ENCODE results near the gene PRDM1. TPM values are rescaled to one million over a fixed set of nuclear protein-coding genes. Genes with fewer than 3 reads are reported as not detected.

Gene PRDM1
- total and polyA plus RNA-seq, 5 donors from 2014 or later = 48.6 to 327 (median 70.0) TPM

- H3K4me1 ChIP-seq (ENCODE audit: control insufficient read depth, insufficient read depth, low read length, poor library complexity, severe bottlenecking) = peaks cover 6% of the 10 kb centered on the region
- no peak for ATAC-seq (ENCODE audit: low read depth in 2 of 2)
- H3K4me3 ChIP-seq (ENCODE audit: low read depth, low read length) = no peak overlapping the region
- H3K4me3 Mint-ChIP-seq = no peak overlapping the region
- DNase-seq = no peak
- H3K9me3 ChIP-seq (ENCODE audit: control insufficient read depth in 2 of 2, low read length in 2 of 2) = no peaks in the 10 kb centered on the region
- no peaks in the 10 kb centered on the region for H3K36me3 ChIP-seq (ENCODE audit: control insufficient read depth, insufficient read depth, low read length)
- H3K4me1 Mint-ChIP-seq = peaks cover 8 to 10% (median 9%) of the 10 kb centered on the region in 4 donors
- H3K9me3 Mint-ChIP-seq = peaks cover 0 to 7% (median 1%) of the 10 kb centered on the region in 7 donors
- H3K27ac Mint-ChIP-seq = peak overlapping the region in 1 of 3 donors; percentile 69
- H3K27me3 ChIP-seq (ENCODE audit: control insufficient read depth, insufficient read depth, low read length) = no peaks in the 10 kb centered on the region
- H3K27me3 Mint-ChIP-seq = no peaks in the 10 kb centered on the region
- no peaks in the 10 kb centered on the region for H3K36me3 Mint-ChIP-seq
- H3K27ac ChIP-seq (ENCODE audit: insufficient read depth, low read length, poor library complexity, severe bottlenecking) = no peak overlapping the region
Observed at GRCh38 chr6:106154326-106154725, 68.2 kb downstream of the PRDM1 start.

GRCh38 chr6:106155219-106155830 lies 69.2 kb downstream of the PRDM1 start:
- H3K36me3 Mint-ChIP-seq = no peaks in the 10 kb centered on the region
- no peaks in the 10 kb centered on the region for H3K27me3 Mint-ChIP-seq
- Histone ChIP-seq H3K4me3 (ENCODE audit: low read depth, low read length) (no peak overlapping the region), H3K4me1 (ENCODE audit: control insufficient read depth, insufficient read depth, low read length, poor library complexity, severe bottlenecking) (no peaks in the 10 kb centered on the region), H3K27ac (ENCODE audit: insufficient read depth, low read length, poor library complexity, severe bottlenecking) (no peak overlapping the region), H3K36me3 (ENCODE audit: control insufficient read depth, insufficient read depth, low read length) (no peaks in the 10 kb centered on the region), H3K9me3 (ENCODE audit: control insufficient read depth in 2 of 2, low read length in 2 of 2) (no peaks in the 10 kb centered on the region), H3K27me3 (ENCODE audit: control insufficient read depth, insufficient read depth, low read length) (no peaks in the 10 kb centered on the region)
- no peak overlapping the region for H3K4me3 Mint-ChIP-seq
- peak overlapping the region in 2 of 3 donors; percentile 56 to 73 for H3K27ac Mint-ChIP-seq
- H3K9me3 Mint-ChIP-seq = peaks cover 0 to 7% (median 1%) of the 10 kb centered on the region in 7 donors
- H3K4me1 Mint-ChIP-seq = peaks cover 0 to 6% (median 3%) of the 10 kb centered on the region in 4 donors
- no peak for DNase-seq
- no peak for ATAC-seq (ENCODE audit: low read depth in 2 of 2)

- Histone ChIP-seq H3K4me1 (ENCODE audit: control insufficient read depth, insufficient read depth, low read length, poor library complexity, severe bottlenecking) (no peaks in the 10 kb centered on the region), H3K9me3 (ENCODE audit: control insufficient read depth in 2 of 2, low read length in 2 of 2) (no peaks in the 10 kb centered on the region), H3K4me3 (ENCODE audit: low read depth, low read length) (no peak overlapping the region), H3K27me3 (ENCODE audit: control insufficient read depth, insufficient read depth, low read length) (no peaks in the 10 kb centered on the region), H3K27ac (ENCODE audit: insufficient read depth, low read length, poor library complexity, severe bottlenecking) (no peak overlapping the region), H3K36me3 (ENCODE audit: control insufficient read depth, insufficient read depth, low read length) (no peaks in the 10 kb centered on the region)
- H3K27me3 Mint-ChIP-seq = no peaks in the 10 kb centered on the region
- ATAC-seq (ENCODE audit: low read depth in 2 of 2) = no peak
- H3K9me3 Mint-ChIP-seq = peaks cover 0 to 7% (median 0%) of the 10 kb centered on the region in 7 donors
- H3K27ac Mint-ChIP-seq = no peak overlapping the region
- H3K36me3 Mint-ChIP-seq = no peaks in the 10 kb centered on the region
- H3K4me3 Mint-ChIP-seq = no peak overlapping the region
- no peak for DNase-seq
- H3K4me1 Mint-ChIP-seq = peaks cover 0 to 6% (median under 1%) of the 10 kb centered on the region in 4 donors
Observed at GRCh38 chr6:106156413-106156812, 70.3 kb downstream of the PRDM1 start.

- Histone ChIP-seq H3K27me3 (ENCODE audit: control insufficient read depth, insufficient read depth, low read length) (no peaks in the 10 kb centered on the region), H3K27ac (ENCODE audit: insufficient read depth, low read length, poor library complexity, severe bottlenecking) (no peak overlapping the region), H3K36me3 (ENCODE audit: control insufficient read depth, insufficient read depth, low read length) (no peaks in the 10 kb centered on the region), H3K4me3 (ENCODE audit: low read depth, low read length) (no peak overlapping the region), H3K4me1 (ENCODE audit: control insufficient read depth, insufficient read depth, low read length, poor library complexity, severe bottlenecking) (no peaks in the 10 kb centered on the region), H3K9me3 (ENCODE audit: control insufficient read depth in 2 of 2, low read length in 2 of 2) (no peaks in the 10 kb centered on the region)
- Mint-ChIP-seq H3K4me3 (no peak overlapping the region), H3K27me3 (no peaks in the 10 kb centered on the region), H3K36me3 (no peaks in the 10 kb centered on the region), H3K4me1 (peaks cover 0 to 6% (median 1%) of the 10 kb centered on the region in 4 donors), H3K27ac (no peak overlapping the region), H3K9me3 (peaks cover 0 to 7% (median 0%) of the 10 kb centered on the region in 7 donors)
- ATAC-seq (ENCODE audit: low read depth in 2 of 2) (no peak), DNase-seq (no peak)
Observed at GRCh38 chr6:106156863-106157262, 70.7 kb downstream of the PRDM1 start.

- H3K4me1 Mint-ChIP-seq = peaks cover 9 to 17% (median 13%) of the 10 kb centered on the region in 4 donors
- Histone ChIP-seq H3K9me3 (ENCODE audit: control insufficient read depth in 2 of 2, low read length in 2 of 2) (no peaks in the 10 kb centered on the region), H3K36me3 (ENCODE audit: control insufficient read depth, insufficient read depth, low read length) (no peaks in the 10 kb centered on the region), H3K27ac (ENCODE audit: insufficient read depth, low read length, poor library complexity, severe bottlenecking) (no peak overlapping the region), H3K27me3 (ENCODE audit: control insufficient read depth, insufficient read depth, low read length) (no peaks in the 10 kb centered on the region), H3K4me3 (ENCODE audit: low read depth, low read length) (no peak overlapping the region), H3K4me1 (ENCODE audit: control insufficient read depth, insufficient read depth, low read length, poor library complexity, severe bottlenecking) (peaks cover 13% of the 10 kb centered on the region)
- H3K27ac Mint-ChIP-seq = peak overlapping the region in 2 of 3 donors; percentile 66 to 67
- H3K36me3 Mint-ChIP-seq = no peaks in the 10 kb centered on the region
- no peak overlapping the region for H3K4me3 Mint-ChIP-seq
- no peaks in the 10 kb centered on the region for H3K27me3 Mint-ChIP-seq
- ATAC-seq (ENCODE audit: low read depth in 2 of 2) (no peak), DNase-seq (no peak)
- H3K9me3 Mint-ChIP-seq = peaks cover 0 to 2% (median 0%) of the 10 kb centered on the region in 7 donors
Observed at GRCh38 chr6:106158816-106159215, 72.7 kb downstream of the PRDM1 start.

Other genes starting within 250 kb of the PRDM1 start
- 35.1 TPM for gene ATG5, start 239.4 kb downstream of the PRDM1 start, total RNA-seq
- 10 to 100 TPM; 42.8 to 49.6 (median 47.7) TPM for gene ATG5, start 239.4 kb downstream of the PRDM1 start, polyA plus RNA-seq

Data from CD4-positive, CD25-positive, alpha-beta regulatory T cell (primary cell).